Panc1 (cell line): Measurements from ENCODE around the gene KIAA1614. TPM values are rescaled to one million over a fixed set of nuclear protein-coding genes. Genes with fewer than 3 reads are reported as not detected.
"Not testable (repeated sequence)": the region's sequence is repeated elsewhere in the genome, so short reads cannot be mapped to it uniquely, and the experiment has no call there.

Experiments
- ATAC-seq: fragments of 200-7000 bp; cut with Tn5 transposase; 2 replicates; pipeline ENCODE4 v1.9.1; 2020; ENCODE audit warnings: mild to moderate bottlenecking, moderate library complexity
- BruUV-seq: library from RNA; stranded (reverse); fragments of 400-500 nt; replicated peaks from 2 replicates; lab custom pipeline; 2021; lab: Mats Ljungman, UMichigan
- CTCF ChIA-PET: fragments of 300-600 bp; sonication (Branson Sonifier 250); formaldehyde crosslinking; loops from one replicate; lab custom pipeline; 2022; ENCODE audit warnings: antibody characterized with exemption; lab: Charles Lee
- POLR2A ChIA-PET: fragments of 300-600 bp; sonication (Branson Sonifier 250); formaldehyde crosslinking; loops from one replicate; lab custom pipeline; 2022; ENCODE audit warnings: antibody characterized with exemption; lab: Charles Lee
- DNase-seq: peaks from one replicate; pipeline ENCODE4 v3.0.0-alpha.2; 2010; ENCODE audit warnings: low read depth, low spot score
- H3K27ac ChIP-seq: 2 replicates; pipeline ENCODE4 v1.5.1; 2011; ENCODE audit warnings: mild to moderate bottlenecking, low read length, inconsistent platforms
- H3K27me3 ChIP-seq: fragments of 200-500 bp; sonication (Bioruptor generic); 2 replicates; pipeline ENCODE4 v1.6.0; 2014; ENCODE audit warnings: low read length, inconsistent platforms; ENCODE audit not compliant: control insufficient read depth, insufficient read depth
- H3K36me3 ChIP-seq: fragments of 200-500 bp; sonication (Bioruptor generic); 2 replicates; pipeline ENCODE4 v1.5.1; 2014; ENCODE audit warnings: inconsistent platforms, mild to moderate bottlenecking, low read length, moderate library complexity; ENCODE audit not compliant: control insufficient read depth, insufficient read depth
- H3K4me1 ChIP-seq: 2 replicates; pipeline ENCODE4 v1.5.1; 2011; ENCODE audit warnings: inconsistent platforms, mild to moderate bottlenecking, low read length, moderate library complexity; ENCODE audit not compliant: control insufficient read depth, insufficient read depth
- H3K4me3 ChIP-seq, 2 experiments: 2 replicates each; pipeline ENCODE4 v1.5.1; 2011 to 2012; ENCODE audit warnings: low read depth in 2 of 2, low read length in 2 of 2, mild to moderate bottlenecking in 2 of 2, inconsistent platforms in 1 of 2, moderate library complexity in 1 of 2
- H3K9me3 ChIP-seq: fragments of 200-500 bp; sonication (Bioruptor generic); 2 replicates; pipeline ENCODE4 v1.5.1; 2014; ENCODE audit warnings: low read depth, mild to moderate bottlenecking, inconsistent platforms, low read length, moderate library complexity; ENCODE audit not compliant: control insufficient read depth, insufficient read depth
- POLR2AphosphoS5 ChIP-seq: IDR thresholded peaks from 2 replicates; pipeline ENCODE4 v1.6.1; 2012; ENCODE audit warnings: mild to moderate bottlenecking, low read depth, low read length, moderate library complexity
- SIN3A ChIP-seq: IDR thresholded peaks from 2 replicates; pipeline ENCODE4 v1.6.1; 2012; ENCODE audit warnings: low read depth, mild to moderate bottlenecking, low read length, moderate library complexity, borderline replicate concordance; ENCODE audit not compliant: insufficient read depth
- TCF7L2 ChIP-seq: IDR thresholded peaks from 2 replicates; pipeline ENCODE4 v1.6.1; 2011; ENCODE audit warnings: mild to moderate bottlenecking, low read depth, low read length, inconsistent platforms
- in situ Hi-C: cut with HindIII; loops from 2 replicates; pipeline ENCODE4 v1.10.0; 2016; ENCODE audit warnings: low sequenced_read_pairs, low pct_unique_long_range_greater_than_20kb
- intact Hi-C: fragments of 100-400 bp; cut with micrococcal nuclease; formaldehyde crosslinking; loops from one replicate; pipeline ENCODE4 v1.10.0; 2022; ENCODE audit not compliant: unreplicated experiment
- total RNA-seq: library from RNA; stranded (reverse); gene quantifications from one replicate; pipeline ENCODE4 v1.2.1, GENCODE V29; 2021; ENCODE audit not compliant: unreplicated experiment
- TF ChIP-seq, protein P1 (sequence below), 2 experiments: IDR thresholded peaks; 2 replicates each; pipeline ENCODE4 v1.6.1; 2011 to 2012; ENCODE audit warnings: low read depth in 2 of 2, control low read depth in 1 of 2, low read length in 1 of 2, mild to moderate bottlenecking in 1 of 2, moderate library complexity in 1 of 2; ENCODE audit not compliant: insufficient read depth in 1 of 2
- TF ChIP-seq, protein P2 (sequence below): fragments of 450-650 bp; IDR thresholded peaks from 2 replicates; pipeline ENCODE4 v1.5.1; 2017; ENCODE audit warnings: mild to moderate bottlenecking

Gene KIAA1614
- total RNA-seq, 1 experiment from 2014 or later, result 0.80 TPM

DNA sequence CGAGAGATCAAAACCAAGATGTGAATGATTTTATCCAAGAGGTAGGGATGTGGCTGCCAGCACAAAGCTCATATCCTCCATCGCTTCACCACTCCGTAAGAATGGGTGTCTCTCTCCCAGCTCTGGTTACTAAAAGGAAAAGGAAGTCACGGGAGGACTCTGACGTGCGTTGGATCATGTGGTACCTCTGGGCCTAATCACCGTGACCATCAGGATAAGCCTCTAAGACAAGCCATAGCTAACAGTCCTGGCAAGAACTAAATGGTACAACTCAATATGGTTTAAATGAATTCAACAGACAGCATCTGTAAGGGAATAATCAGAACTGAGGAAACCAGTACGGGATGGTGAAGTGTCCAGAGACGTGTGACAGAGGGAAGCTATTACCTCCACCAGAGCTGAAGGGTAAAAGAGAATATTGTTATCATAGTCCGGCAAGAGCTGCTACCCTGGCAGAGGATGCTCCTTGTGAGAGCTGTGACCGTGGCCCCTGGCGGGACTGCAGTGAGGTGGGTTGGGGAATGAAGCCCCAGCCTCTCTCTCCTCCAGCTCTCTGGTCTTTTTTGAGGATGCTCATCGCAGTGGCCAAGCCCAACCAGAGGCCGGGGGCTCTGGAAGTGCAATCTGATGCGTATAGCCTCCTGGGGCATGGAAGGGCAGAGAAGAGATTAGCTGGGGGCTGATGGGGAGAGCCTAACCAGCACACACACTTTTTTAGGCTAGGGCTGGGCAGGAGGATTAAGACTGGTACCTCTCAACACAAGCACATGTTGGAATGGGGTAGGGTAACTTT lies 54.2 kb downstream of the KIAA1614 start:
- intact Hi-C loops (no loop called here), in situ Hi-C loops (no loop called here)
- Histone ChIP-seq H3K36me3 (no peaks in the 10 kb centered on the region), H3K4me3 (no peak overlapping the region), H3K27ac (no peak overlapping the region), H3K9me3 (no peaks in the 10 kb centered on the region), H3K27me3 (no peaks in the 10 kb centered on the region), H3K4me1 (no peaks in the 10 kb centered on the region)
- POLR2A ChIA-PET, result no interaction called here
- ATAC-seq, result no peak
- no TSS peak for BruUV-seq
- CTCF ChIA-PET, result no interaction called here
- no peak for DNase-seq
- TF ChIP-seq POLR2AphosphoS5 (no peak), SIN3A (no peak), TCF7L2 (no peak)
- TF ChIP-seq, protein P1, sequence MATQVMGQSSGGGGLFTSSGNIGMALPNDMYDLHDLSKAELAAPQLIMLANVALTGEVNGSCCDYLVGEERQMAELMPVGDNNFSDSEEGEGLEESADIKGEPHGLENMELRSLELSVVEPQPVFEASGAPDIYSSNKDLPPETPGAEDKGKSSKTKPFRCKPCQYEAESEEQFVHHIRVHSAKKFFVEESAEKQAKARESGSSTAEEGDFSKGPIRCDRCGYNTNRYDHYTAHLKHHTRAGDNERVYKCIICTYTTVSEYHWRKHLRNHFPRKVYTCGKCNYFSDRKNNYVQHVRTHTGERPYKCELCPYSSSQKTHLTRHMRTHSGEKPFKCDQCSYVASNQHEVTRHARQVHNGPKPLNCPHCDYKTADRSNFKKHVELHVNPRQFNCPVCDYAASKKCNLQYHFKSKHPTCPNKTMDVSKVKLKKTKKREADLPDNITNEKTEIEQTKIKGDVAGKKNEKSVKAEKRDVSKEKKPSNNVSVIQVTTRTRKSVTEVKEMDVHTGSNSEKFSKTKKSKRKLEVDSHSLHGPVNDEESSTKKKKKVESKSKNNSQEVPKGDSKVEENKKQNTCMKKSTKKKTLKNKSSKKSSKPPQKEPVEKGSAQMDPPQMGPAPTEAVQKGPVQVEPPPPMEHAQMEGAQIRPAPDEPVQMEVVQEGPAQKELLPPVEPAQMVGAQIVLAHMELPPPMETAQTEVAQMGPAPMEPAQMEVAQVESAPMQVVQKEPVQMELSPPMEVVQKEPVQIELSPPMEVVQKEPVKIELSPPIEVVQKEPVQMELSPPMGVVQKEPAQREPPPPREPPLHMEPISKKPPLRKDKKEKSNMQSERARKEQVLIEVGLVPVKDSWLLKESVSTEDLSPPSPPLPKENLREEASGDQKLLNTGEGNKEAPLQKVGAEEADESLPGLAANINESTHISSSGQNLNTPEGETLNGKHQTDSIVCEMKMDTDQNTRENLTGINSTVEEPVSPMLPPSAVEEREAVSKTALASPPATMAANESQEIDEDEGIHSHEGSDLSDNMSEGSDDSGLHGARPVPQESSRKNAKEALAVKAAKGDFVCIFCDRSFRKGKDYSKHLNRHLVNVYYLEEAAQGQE (IDR thresholded peaks at IDR 0.05; ENCODE audit: insufficient read depth in 1 of 2, low read depth in 2 of 2, low read length in 1 of 2), result no peak
- TF ChIP-seq, protein P2, sequence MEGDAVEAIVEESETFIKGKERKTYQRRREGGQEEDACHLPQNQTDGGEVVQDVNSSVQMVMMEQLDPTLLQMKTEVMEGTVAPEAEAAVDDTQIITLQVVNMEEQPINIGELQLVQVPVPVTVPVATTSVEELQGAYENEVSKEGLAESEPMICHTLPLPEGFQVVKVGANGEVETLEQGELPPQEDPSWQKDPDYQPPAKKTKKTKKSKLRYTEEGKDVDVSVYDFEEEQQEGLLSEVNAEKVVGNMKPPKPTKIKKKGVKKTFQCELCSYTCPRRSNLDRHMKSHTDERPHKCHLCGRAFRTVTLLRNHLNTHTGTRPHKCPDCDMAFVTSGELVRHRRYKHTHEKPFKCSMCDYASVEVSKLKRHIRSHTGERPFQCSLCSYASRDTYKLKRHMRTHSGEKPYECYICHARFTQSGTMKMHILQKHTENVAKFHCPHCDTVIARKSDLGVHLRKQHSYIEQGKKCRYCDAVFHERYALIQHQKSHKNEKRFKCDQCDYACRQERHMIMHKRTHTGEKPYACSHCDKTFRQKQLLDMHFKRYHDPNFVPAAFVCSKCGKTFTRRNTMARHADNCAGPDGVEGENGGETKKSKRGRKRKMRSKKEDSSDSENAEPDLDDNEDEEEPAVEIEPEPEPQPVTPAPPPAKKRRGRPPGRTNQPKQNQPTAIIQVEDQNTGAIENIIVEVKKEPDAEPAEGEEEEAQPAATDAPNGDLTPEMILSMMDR, result no peak

GRCh38 chr1:180967558-180967957 lies 54.9 kb downstream of the KIAA1614 start:
- no peaks in the 10 kb centered on the region for H3K4me1 ChIP-seq
- H3K27me3 ChIP-seq, result no peaks in the 10 kb centered on the region
- no peak for ATAC-seq
- no peaks in the 10 kb centered on the region for H3K9me3 ChIP-seq
- intact Hi-C loops (no loop called here), in situ Hi-C loops (no loop called here)
- ChIA-PET CTCF (no interaction called here), POLR2A (no interaction called here)
- H3K36me3 ChIP-seq, result no peaks in the 10 kb centered on the region
- H3K27ac ChIP-seq, result no peak overlapping the region
- no peak for DNase-seq
- no peak overlapping the region for H3K4me3 ChIP-seq
- TF ChIP-seq TCF7L2 (no peak), POLR2AphosphoS5 (no peak), SIN3A (no peak)
- TF ChIP-seq, protein P2, result no peak
- TF ChIP-seq, protein P1 (IDR thresholded peaks at IDR 0.05; ENCODE audit: insufficient read depth in 1 of 2, low read depth in 2 of 2, low read length in 1 of 2), result no peak
- BruUV-seq, result no TSS peak

DNA sequence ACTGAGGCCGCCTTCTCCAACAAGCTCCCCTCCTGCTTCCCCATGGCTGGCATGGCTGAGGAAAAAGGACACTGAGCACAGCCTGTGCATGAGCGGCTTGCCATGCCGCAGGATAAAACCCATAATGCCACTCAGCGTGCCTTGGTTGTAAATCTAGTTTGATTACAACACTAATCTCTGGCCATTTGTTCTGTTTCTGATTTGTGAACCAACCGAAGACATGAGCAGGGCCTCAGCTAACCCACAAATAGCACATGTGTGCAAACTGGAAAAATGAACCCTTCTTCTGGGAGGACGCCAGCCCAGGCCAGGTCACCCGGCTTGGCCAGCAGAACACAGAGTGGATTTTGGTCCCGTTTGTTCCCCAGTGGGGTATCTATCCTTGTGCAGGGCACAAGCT lies 56.1 kb downstream of the KIAA1614 start:
- ATAC-seq, BruUV-seq, intact Hi-C loops, H3K27me3 ChIP-seq, DNase-seq, H3K9me3 ChIP-seq, CTCF ChIA-PET, in situ Hi-C loops, H3K27ac ChIP-seq, POLR2A ChIA-PET, H3K4me3 ChIP-seq, H3K36me3 ChIP-seq, H3K4me1 ChIP-seq: not testable (repeated sequence)
